GM21423 (cell line): ENCODE results near the gene DDX24.

Experiments
- ATAC-seq: cut with Tn5 transposase; IDR thresholded peaks from one replicate; pipeline ENCODE4 v1.9.1; 2021; ENCODE audit warnings: mild to moderate bottlenecking, moderate library complexity; ENCODE audit not compliant: unreplicated experiment

The DDX24 gene

DNA sequence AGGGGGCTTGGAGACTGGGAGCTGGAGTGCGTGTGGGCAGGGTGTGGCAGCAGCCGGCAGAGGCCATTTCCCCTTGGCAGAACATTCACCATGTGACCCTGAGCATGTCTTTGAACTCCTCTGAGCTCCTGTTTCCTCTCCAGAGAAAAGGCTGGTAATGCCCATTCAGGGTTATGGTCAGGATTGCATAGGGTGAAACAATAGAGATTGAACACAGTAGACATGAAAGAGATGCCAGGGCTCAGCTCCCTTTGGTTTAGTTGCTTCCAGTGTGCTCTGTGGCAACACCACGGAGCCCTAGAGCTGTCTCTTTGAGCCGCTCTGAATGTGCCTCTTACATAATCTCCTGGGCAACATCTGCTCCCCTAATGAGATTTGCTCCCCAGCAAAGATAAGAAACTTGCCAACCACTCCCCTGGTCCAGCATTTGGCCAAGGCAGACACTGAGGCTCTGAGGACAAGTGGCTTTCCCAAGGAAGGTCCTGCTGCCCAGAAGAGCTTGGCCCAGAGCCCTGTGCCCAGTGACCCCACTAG lies 34.1 kb upstream of the DDX24 start:
- no peak for ATAC-seq

GRCh38 chr14:94114589-94115057 lies 33.6 kb upstream of the DDX24 start:
- ATAC-seq: no peak

DNA sequence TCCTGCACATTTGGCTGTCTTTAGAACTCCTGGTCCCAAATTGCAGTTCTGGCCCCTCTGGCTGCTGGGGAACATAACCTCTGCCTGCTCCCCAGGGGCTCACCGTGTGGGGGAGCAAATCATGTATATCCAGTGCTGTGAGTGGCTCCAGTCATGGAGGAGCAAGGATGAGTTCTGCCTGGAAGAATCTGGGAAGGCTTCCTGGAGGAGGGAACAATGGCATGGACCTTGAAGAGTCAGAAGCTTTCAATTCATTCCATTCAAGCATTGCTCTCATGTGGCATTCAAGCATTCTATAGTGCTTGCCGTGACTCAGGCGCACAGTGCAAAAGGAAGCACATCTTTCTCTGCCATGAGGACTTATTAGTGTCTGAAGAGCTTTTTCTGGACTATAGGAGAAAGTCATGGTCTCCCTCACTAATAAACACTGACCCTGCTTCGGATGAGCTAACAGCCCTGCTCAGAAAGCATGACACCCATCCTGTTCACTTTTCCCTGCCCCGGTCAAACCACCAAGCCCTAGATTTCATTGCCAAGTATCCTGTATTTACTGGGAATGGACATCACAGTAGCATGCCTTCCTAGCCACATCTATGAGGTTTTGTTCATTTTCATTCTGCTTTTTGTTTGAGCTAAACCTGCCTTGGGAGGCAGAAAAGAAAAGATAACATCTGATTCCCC lies 33.0 kb upstream of the DDX24 start:
- ATAC-seq: no peak

- ATAC-seq: no peak
Measured at GRCh38 chr14:94113490-94113889, 32.5 kb upstream of the DDX24 start.

- no peak for ATAC-seq
Measured at GRCh38 chr14:94113073-94113472, 32.1 kb upstream of the DDX24 start.

GRCh38 chr14:94112513-94113063 lies 31.6 kb upstream of the DDX24 start:
- no peak for ATAC-seq

DNA sequence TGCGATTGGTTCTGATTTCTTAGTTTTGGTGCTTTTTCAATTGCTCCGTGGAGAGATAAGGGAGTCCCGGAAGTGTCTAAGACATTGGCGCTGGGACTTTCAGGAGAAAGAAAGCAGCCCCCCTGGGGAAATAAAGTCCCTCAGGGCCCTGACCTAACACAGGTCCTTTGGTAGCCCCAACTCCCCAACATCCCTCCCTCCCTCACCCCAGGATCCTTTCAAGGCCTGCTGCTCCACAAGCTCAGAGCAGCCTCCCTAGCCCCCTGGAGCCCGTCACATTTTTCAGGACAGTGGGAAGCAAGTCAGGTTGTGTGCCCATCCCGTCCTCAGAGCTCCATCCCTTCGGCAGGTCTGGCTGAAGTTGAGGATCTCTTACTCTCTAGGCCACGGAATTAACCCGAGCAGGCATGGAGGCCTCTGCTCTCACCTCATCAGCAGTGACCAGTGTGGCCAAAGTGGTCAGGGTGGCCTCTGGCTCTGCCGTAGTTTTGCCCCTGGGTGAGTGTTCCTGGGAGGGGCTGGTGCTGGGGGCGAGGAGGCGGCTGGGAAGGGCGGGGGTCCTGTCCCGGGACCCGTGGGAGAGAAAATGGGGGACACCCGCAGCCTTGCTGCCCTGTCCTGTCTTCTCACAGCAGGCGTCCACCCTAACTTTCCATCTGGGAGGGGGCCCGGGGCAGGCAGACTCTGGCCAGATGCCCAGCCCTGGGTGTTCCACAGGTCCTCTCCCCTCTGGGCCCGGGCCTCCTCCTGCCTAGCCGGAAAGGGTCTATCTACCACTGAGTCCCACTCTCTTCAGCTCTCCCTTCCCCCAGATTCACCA lies 30.5 kb upstream of the DDX24 start:
- ATAC-seq: no peak

DNA sequence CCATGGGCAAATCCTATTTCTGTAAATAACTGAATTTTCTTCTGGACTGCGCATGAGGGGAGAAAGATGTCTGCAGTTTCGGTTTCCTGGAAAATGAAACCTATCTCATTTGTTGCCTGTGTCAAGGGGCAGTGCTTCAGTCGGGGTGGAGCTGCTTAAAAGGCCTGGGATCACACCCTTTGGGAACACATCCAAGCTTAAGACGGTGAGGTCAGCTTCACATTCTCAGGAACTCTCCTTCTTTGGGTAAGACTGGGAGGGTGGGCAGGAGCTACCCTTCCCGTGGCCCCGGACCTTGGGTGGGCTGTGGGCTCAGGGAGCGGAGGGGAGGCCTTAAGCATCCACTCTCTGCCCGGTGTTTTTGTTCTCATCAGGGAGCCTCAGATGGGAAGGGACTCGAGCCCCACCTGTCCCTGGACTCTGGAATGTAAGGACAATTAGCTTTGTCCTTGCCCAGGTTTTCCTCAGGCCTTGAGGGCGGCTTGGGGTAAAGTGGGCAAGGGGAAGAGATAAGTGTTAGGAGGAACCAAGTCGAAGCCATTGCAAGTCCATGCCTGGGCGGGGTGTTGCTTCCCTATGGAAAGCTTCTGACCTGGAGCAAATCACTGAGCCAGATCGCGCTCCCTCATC lies 29.7 kb upstream of the DDX24 start, which contains the start of gene IFI27:
Gene IFI27 (plus strand): TSS at position 185 of the 630 bp plus-strand sequence.
- no peak for ATAC-seq

DNA sequence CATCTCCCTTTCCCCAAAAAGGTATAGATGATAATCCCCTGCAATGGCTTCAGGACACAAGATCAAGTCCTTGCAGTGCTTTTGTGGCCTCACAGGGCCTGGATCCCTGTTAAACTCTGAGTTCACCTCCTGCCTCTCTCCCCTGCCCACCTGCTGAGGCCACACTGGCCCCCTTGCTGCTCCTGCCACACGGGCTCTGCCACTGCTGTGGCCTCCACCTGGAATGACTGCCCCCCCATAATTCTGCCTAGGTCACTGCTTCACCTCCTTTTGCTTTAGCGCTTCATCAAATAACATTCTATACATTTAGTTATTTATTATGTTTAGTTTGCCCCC lies 28.9 kb upstream of the DDX24 start:
- no peak for ATAC-seq

DNA sequence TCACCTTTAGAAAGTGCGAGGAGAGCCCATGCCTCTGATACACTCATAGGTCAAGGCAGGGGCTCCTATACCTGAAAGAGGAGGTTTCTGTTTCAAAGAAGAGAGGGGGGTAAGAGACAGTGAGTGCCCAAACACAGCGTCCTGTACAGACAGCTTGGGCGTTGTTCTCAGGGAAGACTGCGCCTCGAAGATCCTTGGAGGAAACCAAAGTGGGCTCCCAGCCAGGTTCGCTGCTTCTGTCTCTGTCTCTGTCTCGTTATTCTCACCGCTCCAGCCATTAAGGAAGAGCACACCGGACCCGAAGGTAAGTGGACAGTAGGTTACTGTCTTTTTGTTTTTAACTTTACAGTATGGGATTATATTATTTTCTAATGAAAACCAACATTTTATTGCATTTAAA lies 23.7 kb upstream of the DDX24 start:
- ATAC-seq: no peak

DNA sequence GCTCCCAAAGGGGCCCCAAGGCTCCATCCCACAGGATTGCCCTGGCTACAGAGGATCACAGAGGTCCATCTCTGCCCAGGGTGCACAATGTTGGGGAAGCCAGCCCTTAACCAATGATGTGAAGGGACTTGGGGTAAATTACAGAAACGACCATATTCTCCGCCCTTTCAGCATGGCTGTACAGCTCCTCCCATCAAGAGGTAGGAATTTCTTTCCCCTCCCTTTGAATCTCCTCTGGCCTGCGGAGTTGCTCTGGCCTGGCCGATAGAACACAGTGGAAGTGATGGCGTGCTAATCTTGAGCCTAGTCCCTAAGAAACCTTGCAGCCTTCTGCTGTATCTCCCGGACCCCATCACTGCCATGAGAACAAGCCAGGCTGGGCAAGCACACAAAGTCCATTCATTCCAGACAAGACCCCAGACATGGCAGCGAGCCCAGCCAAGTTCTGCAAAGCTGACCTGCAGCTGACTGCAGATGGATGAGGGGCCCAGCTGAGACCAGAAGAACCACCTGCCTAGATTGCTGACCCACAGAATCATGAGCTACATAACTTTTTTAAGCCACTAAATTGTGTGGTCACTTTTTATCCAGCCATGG lies 22.6 kb upstream of the DDX24 start:
- ATAC-seq: no peak

GRCh38 chr14:94102768-94103482 lies 21.9 kb upstream of the DDX24 start:
- ATAC-seq: no peak

DNA sequence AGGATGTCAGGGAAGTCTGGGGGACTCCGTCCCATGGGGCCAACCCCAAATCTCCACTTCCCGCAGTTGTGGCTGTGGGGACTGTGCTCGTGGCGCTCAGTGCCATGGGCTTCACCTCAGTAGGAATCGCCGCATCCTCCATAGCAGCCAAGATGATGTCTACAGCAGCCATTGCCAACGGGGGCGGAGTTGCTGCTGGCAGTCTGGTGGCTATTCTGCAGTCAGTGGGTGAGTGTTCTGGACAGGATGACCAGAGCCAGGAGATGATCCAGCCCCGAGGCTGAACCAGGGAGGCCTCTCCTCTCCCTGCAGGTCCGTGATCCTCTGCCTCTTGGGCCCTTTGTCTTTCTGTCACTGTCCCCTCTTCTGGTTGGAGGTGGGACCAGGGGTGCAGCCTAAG lies 20.7 kb upstream of the DDX24 start:
- no peak for ATAC-seq

DNA sequence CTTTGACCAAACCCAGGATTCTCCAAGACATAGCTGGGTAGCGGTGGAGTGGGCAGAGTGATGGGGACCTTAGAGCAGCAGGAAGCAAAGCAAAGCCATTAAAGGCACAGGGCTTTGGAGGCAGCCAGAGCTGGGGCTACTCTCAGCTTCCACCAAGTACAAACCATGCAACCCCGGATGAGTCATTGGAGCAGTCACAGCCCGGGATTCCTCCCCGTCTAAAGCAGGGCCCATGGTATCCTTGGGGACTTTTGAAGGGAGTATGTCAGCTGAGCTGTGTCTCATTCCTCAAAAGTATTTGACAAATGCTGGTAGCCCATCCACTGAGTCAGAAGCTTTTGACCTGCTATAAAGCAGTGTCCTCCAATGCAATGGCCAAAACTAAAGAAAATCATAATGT lies 19.8 kb upstream of the DDX24 start:
- ATAC-seq: no peak

- ATAC-seq: no peak
Measured at GRCh38 chr14:94099006-94099405, 18.0 kb upstream of the DDX24 start.

- ATAC-seq: no peak
Measured at GRCh38 chr14:94098326-94098992, 17.5 kb upstream of the DDX24 start.

DNA sequence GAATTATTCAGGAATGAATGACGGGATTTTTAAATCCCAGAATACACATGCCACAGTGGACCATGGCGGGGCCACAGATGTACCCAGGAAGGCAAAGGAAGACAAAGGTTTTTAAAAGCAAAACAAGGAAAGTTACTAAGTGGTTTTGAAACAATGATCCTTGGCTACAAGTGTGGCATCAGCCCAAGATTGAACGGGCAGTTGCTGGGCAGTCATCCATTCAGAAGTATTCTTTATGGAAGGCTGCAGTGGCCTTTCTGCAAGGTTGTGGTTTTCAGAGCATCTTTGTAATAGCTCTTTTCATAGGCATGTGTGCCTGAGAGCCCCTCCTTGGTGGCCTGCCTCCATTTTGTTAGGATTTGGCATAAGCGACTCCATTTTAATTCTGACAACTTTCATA lies 16.1 kb upstream of the DDX24 start:
- ATAC-seq: no peak

DNA sequence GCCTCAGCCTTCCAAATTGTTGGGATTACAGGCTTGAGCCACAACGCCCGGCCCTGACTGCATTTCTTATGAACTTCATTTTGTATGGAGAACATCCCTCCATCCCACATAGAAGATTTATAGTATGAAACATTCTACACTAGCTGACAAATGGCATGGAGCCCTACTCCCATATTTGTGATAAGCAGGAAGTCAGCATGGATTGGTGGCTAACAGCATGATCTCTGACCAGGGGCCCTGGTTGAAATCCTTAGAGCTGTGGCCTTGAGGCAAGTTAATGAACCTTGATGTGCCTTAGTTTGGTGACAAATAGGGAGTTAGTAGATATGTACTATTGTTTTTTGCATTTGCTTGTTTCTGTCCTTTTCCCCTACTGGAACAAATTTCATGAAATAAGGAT lies 12.4 kb upstream of the DDX24 start:
- ATAC-seq: no peak

- no peak for ATAC-seq
Measured at GRCh38 chr14:94089479-94089878, 8.5 kb upstream of the DDX24 start.

- no peak for ATAC-seq
Measured at GRCh38 chr14:94088516-94088915, 7.5 kb upstream of the DDX24 start.
